Measurements from ENCODE around the gene ATP8A2. TPM values are rescaled to one million over a fixed set of nuclear protein-coding genes. Genes with fewer than 3 reads are reported as not detected.

The ATP8A2 gene
- total RNA-seq, 1 experiment from 2014 or later: not detected

- intact Hi-C loops (cut with micrococcal nuclease; ENCODE audit: unreplicated experiment): no loop called here
- in situ Hi-C loops (cut with HindIII; ENCODE audit: low pct_unique_long_range_greater_than_20kb, low sequenced_read_pairs): no loop called here
- TF ChIP-seq, protein P1, sequence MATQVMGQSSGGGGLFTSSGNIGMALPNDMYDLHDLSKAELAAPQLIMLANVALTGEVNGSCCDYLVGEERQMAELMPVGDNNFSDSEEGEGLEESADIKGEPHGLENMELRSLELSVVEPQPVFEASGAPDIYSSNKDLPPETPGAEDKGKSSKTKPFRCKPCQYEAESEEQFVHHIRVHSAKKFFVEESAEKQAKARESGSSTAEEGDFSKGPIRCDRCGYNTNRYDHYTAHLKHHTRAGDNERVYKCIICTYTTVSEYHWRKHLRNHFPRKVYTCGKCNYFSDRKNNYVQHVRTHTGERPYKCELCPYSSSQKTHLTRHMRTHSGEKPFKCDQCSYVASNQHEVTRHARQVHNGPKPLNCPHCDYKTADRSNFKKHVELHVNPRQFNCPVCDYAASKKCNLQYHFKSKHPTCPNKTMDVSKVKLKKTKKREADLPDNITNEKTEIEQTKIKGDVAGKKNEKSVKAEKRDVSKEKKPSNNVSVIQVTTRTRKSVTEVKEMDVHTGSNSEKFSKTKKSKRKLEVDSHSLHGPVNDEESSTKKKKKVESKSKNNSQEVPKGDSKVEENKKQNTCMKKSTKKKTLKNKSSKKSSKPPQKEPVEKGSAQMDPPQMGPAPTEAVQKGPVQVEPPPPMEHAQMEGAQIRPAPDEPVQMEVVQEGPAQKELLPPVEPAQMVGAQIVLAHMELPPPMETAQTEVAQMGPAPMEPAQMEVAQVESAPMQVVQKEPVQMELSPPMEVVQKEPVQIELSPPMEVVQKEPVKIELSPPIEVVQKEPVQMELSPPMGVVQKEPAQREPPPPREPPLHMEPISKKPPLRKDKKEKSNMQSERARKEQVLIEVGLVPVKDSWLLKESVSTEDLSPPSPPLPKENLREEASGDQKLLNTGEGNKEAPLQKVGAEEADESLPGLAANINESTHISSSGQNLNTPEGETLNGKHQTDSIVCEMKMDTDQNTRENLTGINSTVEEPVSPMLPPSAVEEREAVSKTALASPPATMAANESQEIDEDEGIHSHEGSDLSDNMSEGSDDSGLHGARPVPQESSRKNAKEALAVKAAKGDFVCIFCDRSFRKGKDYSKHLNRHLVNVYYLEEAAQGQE (IDR thresholded peaks at IDR 0.05; ENCODE audit: insufficient read depth in 1 of 2, low read depth in 2 of 2, low read length in 1 of 2): no peak
- no peak for TF ChIP-seq POLR2AphosphoS5 (IDR thresholded peaks at IDR 0.05; ENCODE audit: low read depth, low read length)
- TF ChIP-seq TCF7L2 (IDR thresholded peaks at IDR 0.05; ENCODE audit: low read depth, low read length): no peak
- Histone ChIP-seq H3K4me3 (ENCODE audit: low read depth in 2 of 2, low read length in 2 of 2) (no peak overlapping the region), H3K9me3 (ENCODE audit: control insufficient read depth, insufficient read depth, low read depth, low read length) (no peaks in the 10 kb centered on the region), H3K27me3 (ENCODE audit: control insufficient read depth, insufficient read depth, low read length) (no peaks in the 10 kb centered on the region; the same call in 1 of the 2 replicates), H3K36me3 (ENCODE audit: control insufficient read depth, insufficient read depth, low read length) (no peaks in the 10 kb centered on the region), H3K4me1 (ENCODE audit: control insufficient read depth, insufficient read depth, low read length) (no peaks in the 10 kb centered on the region), H3K27ac (ENCODE audit: low read length) (no peak overlapping the region)
- ATAC-seq (no peak), DNase-seq (ENCODE audit: low read depth, low spot score) (no peak)
- BruUV-seq (replicated peaks): no TSS peak
- ChIA-PET CTCF (interaction anchor here (0.6 kb wide), 1 partner anchor 1109 kb away, joined by 3 read pairs; no protein-coding TSS in a partner anchor), POLR2A (no interaction called here)
Observed at GRCh38 chr13:25394402-25395060, 22.8 kb downstream of the ATP8A2 start.

DNA sequence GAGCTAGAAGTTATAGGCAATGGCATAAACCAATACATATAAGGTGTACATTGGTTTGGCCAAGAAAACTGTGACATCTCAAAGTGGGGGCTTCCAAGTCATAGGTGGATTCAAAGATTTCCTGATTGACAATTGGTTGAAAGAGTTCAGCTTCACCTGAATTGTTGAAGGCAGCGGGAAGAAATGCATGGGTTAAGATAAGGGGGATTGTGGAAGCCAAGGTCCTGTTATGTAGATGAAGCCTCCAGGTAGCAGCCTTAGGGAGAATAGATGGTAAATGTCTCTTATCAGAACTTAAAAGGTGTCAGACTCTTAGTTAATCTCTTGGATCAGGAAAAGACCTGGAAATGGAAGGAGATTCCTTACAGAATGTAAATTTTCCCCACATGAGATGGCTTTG lies 26.0 kb downstream of the ATP8A2 start:
- intact Hi-C loops (cut with micrococcal nuclease; ENCODE audit: unreplicated experiment) (no loop called here), in situ Hi-C loops (cut with HindIII; ENCODE audit: low pct_unique_long_range_greater_than_20kb, low sequenced_read_pairs) (no loop called here)
- TF ChIP-seq POLR2AphosphoS5 (IDR thresholded peaks at IDR 0.05; ENCODE audit: low read depth, low read length) (no peak), CTCF (IDR thresholded peaks at IDR 0.05) (no peak), TCF7L2 (IDR thresholded peaks at IDR 0.05; ENCODE audit: low read depth, low read length) (no peak), SIN3A (IDR thresholded peaks at IDR 0.05; ENCODE audit: borderline replicate concordance, insufficient read depth, low read depth, low read length) (no peak)
- TF ChIP-seq, protein P1 (IDR thresholded peaks at IDR 0.05; ENCODE audit: insufficient read depth in 1 of 2, low read depth in 2 of 2, low read length in 1 of 2): no peak
- ChIA-PET CTCF (no interaction called here), POLR2A (no interaction called here)
- DNase-seq (ENCODE audit: low read depth, low spot score) (no peak), ATAC-seq (no peak)
- Histone ChIP-seq H3K27me3 (ENCODE audit: control insufficient read depth, insufficient read depth, low read length) (no peaks in the 10 kb centered on the region; the same call in 1 of the 2 replicates), H3K9me3 (ENCODE audit: control insufficient read depth, insufficient read depth, low read depth, low read length) (no peaks in the 10 kb centered on the region), H3K36me3 (ENCODE audit: control insufficient read depth, insufficient read depth, low read length) (no peaks in the 10 kb centered on the region), H3K4me1 (ENCODE audit: control insufficient read depth, insufficient read depth, low read length) (no peaks in the 10 kb centered on the region), H3K27ac (ENCODE audit: low read length) (no peak overlapping the region), H3K4me3 (ENCODE audit: low read depth in 2 of 2, low read length in 2 of 2) (no peak overlapping the region)
- no TSS peak for BruUV-seq (replicated peaks)

Data from Panc1 (cell line).